ENCODE data around the gene NACA2.
A peak's percentile ranks its signal among the peaks of the same experiment; 100 is the strongest.
"Not testable (repeated sequence)": the region's sequence is repeated elsewhere in the genome, so short reads cannot be mapped to it uniquely, and the experiment has no call there.

NACA2 gene

GRCh38 chr17:61575352-61575975 lies 15.6 kb downstream of the NACA2 start:
- no peak for DNase-seq

- peak; percentile 42 for DNase-seq
These were observed 16.3 kb downstream of the NACA2 start for GRCh38 chr17:61574542-61575351.

- not testable (repeated sequence) for DNase-seq
These were observed 18.5 kb downstream of the NACA2 start for GRCh38 chr17:61572547-61572946.

GRCh38 chr17:61571624-61572023 lies 19.4 kb downstream of the NACA2 start:
- no peak for DNase-seq

GRCh38 chr17:61570118-61570517 lies 20.9 kb downstream of the NACA2 start:
- no peak for DNase-seq

GRCh38 chr17:61569525-61569924 lies 21.5 kb downstream of the NACA2 start:
- DNase-seq: not testable (repeated sequence)

GRCh38 chr17:61568219-61569072 lies 22.6 kb downstream of the NACA2 start:
- no peak for DNase-seq

GRCh38 chr17:61567045-61567802 lies 23.8 kb downstream of the NACA2 start:
- DNase-seq: no peak

GRCh38 chr17:61566448-61566847 lies 24.6 kb downstream of the NACA2 start:
- not testable (repeated sequence) for DNase-seq

GRCh38 chr17:61565850-61566249 lies 25.2 kb downstream of the NACA2 start:
- DNase-seq: not testable (repeated sequence)

- no peak for DNase-seq
These were observed 25.8 kb downstream of the NACA2 start for GRCh38 chr17:61565213-61565612.

- no peak for DNase-seq
These were observed 28.7 kb downstream of the NACA2 start for GRCh38 chr17:61562287-61562686.

GRCh38 chr17:61561354-61561753 lies 29.7 kb downstream of the NACA2 start:
- no peak for DNase-seq

GRCh38 chr17:61560071-61560470 lies 30.9 kb downstream of the NACA2 start:
- DNase-seq: no peak

GRCh38 chr17:61556224-61557188 lies 34.5 kb downstream of the NACA2 start:
- DNase-seq: no peak

GRCh38 chr17:61555127-61555566 lies 35.9 kb downstream of the NACA2 start:
- DNase-seq: no peak

GRCh38 chr17:61554209-61554608 lies 36.8 kb downstream of the NACA2 start:
- DNase-seq: no peak

GRCh38 chr17:61552560-61552959 lies 38.5 kb downstream of the NACA2 start:
- not testable (repeated sequence) for DNase-seq

GRCh38 chr17:61551255-61551742 lies 39.7 kb downstream of the NACA2 start:
- DNase-seq: peak; percentile 44

GRCh38 chr17:61547113-61547512 lies 43.9 kb downstream of the NACA2 start:
- no peak for DNase-seq

GRCh38 chr17:61545335-61545938 lies 45.6 kb downstream of the NACA2 start:
- no peak for DNase-seq
